Measurements from ENCODE around the gene SLIT3.

Gene SLIT3

DNA sequence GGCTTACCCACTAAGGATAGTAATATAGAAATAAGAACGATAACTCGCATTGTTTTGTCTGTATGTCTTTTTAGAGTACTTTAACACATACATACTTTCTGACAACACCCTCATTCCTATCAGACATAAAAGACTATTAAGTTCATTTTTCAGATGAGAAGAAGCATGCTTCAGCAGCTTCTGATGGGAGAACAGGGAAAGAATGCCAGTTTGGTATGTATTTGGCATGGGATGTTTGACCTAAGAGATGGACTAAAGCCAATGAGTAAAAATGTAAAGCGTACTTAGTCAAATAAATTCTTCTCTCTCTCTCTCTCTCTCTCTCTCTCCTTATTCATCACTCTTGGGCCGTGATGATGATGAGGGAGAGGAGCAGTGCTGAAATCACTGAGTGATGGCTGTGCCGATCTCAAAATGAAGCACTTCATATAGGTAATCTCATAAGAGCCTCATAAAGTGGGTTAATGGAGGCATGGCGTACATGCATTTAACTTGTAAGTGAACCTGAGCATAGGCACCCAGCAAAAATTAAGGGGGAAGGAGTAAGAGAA is 71.5 kb downstream of the SLIT3 start:
- Histone ChIP-seq H3K4me1 (ENCODE audit: control insufficient read depth, insufficient read depth, low read length) (no peaks in the 10 kb centered on the region), H3K9me3 (ENCODE audit: control insufficient read depth, insufficient read depth, low read length) (no peaks in the 10 kb centered on the region), H3K27me3 (ENCODE audit: control insufficient read depth, insufficient read depth, low read length) (peaks cover 43% of the 10 kb centered on the region), H3K4me3 (ENCODE audit: low read depth, low read length) (no peak overlapping the region), H3K9ac (ENCODE audit: low read depth, low read length) (no peak overlapping the region), H3K36me3 (ENCODE audit: control insufficient read depth, insufficient read depth, low read length) (no peaks in the 10 kb centered on the region)

DNA sequence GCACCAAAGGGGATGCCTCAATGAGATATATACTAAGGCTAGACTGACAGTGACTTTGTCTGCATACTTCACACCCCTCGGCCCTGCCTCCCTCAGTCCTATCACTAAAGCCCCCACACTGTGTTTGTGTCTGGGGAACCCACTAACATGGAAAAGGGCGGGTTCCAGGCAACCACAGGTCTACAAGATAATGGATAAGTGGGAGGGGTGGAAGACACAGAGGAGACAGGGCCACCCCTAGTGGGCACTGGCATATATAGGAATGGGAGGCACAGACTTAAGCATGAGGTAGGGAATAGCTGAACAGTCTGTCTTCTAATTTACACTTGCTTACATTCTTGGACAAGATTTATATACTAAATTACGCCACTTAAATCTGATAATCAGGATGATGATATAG is 74.0 kb downstream of the SLIT3 start:
- no peaks in the 10 kb centered on the region for H3K36me3 ChIP-seq (ENCODE audit: control insufficient read depth, insufficient read depth, low read length)
- no peaks in the 10 kb centered on the region for H3K4me1 ChIP-seq (ENCODE audit: control insufficient read depth, insufficient read depth, low read length)
- H3K9ac ChIP-seq (ENCODE audit: low read depth, low read length): no peak overlapping the region
- no peak overlapping the region for H3K4me3 ChIP-seq (ENCODE audit: low read depth, low read length)
- H3K9me3 ChIP-seq (ENCODE audit: control insufficient read depth, insufficient read depth, low read length): no peaks in the 10 kb centered on the region
- peaks cover 68% of the 10 kb centered on the region for H3K27me3 ChIP-seq (ENCODE audit: control insufficient read depth, insufficient read depth, low read length)

DNA sequence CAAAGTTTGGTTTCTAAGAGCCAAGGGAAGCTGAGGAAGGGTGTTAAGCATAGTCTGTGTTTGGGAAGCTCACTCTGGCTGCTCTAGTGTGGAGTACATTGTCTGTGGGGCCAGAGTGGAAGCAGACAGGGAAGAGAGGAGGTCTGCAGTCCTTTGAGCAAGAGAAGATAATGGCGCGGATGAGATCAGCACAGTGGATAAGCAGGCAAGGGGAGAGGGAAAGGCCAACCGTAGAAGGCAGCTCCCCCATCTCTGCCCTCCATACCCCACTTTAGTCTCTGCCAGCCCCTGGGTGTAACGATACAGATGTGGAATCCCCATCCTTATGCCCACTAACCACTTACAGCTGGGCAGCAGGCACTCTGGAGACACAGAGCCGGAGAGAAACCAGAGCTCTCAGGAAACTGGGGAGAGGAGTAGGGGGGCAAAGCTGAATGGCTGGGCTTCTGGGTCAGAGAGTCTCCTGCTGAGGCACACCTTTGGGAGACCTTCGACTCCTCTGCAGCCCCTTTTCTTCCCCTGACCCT is 75.0 kb downstream of the SLIT3 start:
- H3K9me3 ChIP-seq (ENCODE audit: control insufficient read depth, insufficient read depth, low read length): no peaks in the 10 kb centered on the region
- H3K9ac ChIP-seq (ENCODE audit: low read depth, low read length): no peak overlapping the region
- no peaks in the 10 kb centered on the region for H3K4me1 ChIP-seq (ENCODE audit: control insufficient read depth, insufficient read depth, low read length)
- H3K36me3 ChIP-seq (ENCODE audit: control insufficient read depth, insufficient read depth, low read length): no peaks in the 10 kb centered on the region
- H3K27me3 ChIP-seq (ENCODE audit: control insufficient read depth, insufficient read depth, low read length): peaks cover 78% of the 10 kb centered on the region
- no peak overlapping the region for H3K4me3 ChIP-seq (ENCODE audit: low read depth, low read length)

DNA sequence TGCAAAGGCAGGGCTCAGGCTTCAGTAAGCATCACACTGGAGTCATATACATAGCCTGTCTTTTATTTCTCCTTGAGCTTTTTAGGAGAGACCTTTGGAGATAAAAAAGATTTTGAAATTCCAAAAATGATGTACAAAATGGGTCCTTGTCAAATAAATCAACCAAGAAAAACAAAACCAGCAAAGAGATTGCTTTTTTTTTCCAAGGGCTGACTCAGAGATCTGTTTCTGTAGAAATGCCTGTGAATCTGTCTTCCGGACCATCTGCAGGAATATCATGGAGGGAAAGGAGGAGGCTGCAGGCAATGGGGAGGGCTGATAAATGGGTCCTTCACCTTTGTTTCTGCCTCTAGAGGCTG is 77.4 kb downstream of the SLIT3 start:
- Histone ChIP-seq H3K4me1 (ENCODE audit: control insufficient read depth, insufficient read depth, low read length) (no peaks in the 10 kb centered on the region), H3K9me3 (ENCODE audit: control insufficient read depth, insufficient read depth, low read length) (no peaks in the 10 kb centered on the region), H3K36me3 (ENCODE audit: control insufficient read depth, insufficient read depth, low read length) (no peaks in the 10 kb centered on the region), H3K4me3 (ENCODE audit: low read depth, low read length) (no peak overlapping the region), H3K27me3 (ENCODE audit: control insufficient read depth, insufficient read depth, low read length) (peaks cover 93% of the 10 kb centered on the region), H3K9ac (ENCODE audit: low read depth, low read length) (no peak overlapping the region)

DNA sequence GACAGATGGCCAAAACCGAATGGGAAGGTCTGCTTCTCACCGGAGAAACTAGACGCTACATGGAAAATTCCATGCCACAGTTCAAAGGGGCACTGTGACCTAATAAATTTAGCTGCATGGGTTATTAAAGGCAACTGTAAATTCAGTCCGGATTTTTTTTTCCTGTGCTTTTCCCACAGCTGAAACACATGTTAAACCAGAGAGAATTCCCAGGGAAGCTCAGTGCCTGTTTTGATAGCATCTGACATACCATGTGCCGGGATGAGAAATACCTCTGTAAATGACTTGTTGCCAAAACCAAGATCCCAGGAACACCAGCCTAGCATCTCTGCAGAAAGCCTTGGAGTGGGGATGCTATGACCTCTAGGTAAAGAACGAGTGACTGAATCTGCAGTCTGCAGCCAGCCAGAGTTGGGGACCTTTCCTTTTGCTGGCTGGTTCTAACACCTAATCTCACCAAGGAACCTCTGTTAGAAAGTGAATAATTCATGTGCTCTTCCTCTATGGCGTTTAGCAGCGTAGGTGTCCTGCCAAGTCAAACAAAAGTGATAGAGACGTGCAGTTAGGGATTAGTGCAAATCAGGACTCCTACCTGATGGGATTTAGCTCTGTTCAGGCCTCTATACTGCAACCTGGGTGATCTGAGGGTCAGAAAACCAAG is 77.9 kb downstream of the SLIT3 start:
- Histone ChIP-seq H3K27me3 (ENCODE audit: control insufficient read depth, insufficient read depth, low read length) (peaks cover 93% of the 10 kb centered on the region), H3K9ac (ENCODE audit: low read depth, low read length) (no peak overlapping the region), H3K36me3 (ENCODE audit: control insufficient read depth, insufficient read depth, low read length) (no peaks in the 10 kb centered on the region), H3K4me1 (ENCODE audit: control insufficient read depth, insufficient read depth, low read length) (no peaks in the 10 kb centered on the region), H3K9me3 (ENCODE audit: control insufficient read depth, insufficient read depth, low read length) (no peaks in the 10 kb centered on the region), H3K4me3 (ENCODE audit: low read depth, low read length) (no peak overlapping the region)

DNA sequence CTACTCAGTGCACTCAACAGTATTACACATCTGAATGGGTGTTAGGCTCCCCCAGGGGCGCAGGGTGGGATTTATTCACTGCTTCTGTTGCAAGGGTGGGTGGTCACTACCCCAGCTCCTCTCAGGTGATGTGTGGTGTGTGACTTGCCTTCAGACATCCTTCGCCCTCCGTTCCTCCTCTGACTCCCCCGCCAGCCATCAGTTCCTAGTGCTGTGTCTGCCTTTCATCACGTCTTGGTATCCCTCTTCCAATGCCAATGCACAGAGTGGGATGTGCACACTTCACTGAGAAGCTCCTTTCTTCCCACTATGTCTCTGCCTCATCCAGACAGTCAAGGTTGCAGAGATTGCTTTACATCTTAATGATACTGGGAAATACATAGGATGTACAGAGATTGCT is 79.4 kb downstream of the SLIT3 start:
- Histone ChIP-seq H3K27me3 (ENCODE audit: control insufficient read depth, insufficient read depth, low read length) (peaks cover 94% of the 10 kb centered on the region), H3K9me3 (ENCODE audit: control insufficient read depth, insufficient read depth, low read length) (no peaks in the 10 kb centered on the region), H3K4me3 (ENCODE audit: low read depth, low read length) (no peak overlapping the region), H3K9ac (ENCODE audit: low read depth, low read length) (no peak overlapping the region), H3K4me1 (ENCODE audit: control insufficient read depth, insufficient read depth, low read length) (no peaks in the 10 kb centered on the region), H3K36me3 (ENCODE audit: control insufficient read depth, insufficient read depth, low read length) (no peaks in the 10 kb centered on the region)

DNA sequence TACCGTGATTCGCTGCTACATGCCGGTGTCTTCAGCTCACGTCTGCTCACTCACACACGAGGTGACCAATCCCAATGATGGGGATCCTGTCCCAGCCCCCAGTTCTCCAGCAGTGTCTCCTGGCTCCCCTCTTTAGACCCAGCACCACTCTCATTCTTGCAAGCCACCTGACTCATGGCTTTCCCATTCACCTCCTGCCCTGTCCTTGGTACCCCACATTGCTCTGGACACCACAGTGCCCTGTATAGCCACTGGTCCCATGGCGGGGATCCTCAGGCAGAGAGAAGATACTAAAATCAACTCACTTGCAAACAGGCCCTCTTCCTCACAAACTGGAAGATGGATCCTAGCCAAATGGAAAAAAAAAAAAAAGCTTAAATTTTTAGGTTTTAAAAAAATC is 81.0 kb downstream of the SLIT3 start:
- Histone ChIP-seq H3K36me3 (ENCODE audit: control insufficient read depth, insufficient read depth, low read length) (no peaks in the 10 kb centered on the region), H3K4me3 (ENCODE audit: low read depth, low read length) (no peak overlapping the region), H3K27me3 (ENCODE audit: control insufficient read depth, insufficient read depth, low read length) (peaks cover 82% of the 10 kb centered on the region), H3K9ac (ENCODE audit: low read depth, low read length) (no peak overlapping the region), H3K4me1 (ENCODE audit: control insufficient read depth, insufficient read depth, low read length) (no peaks in the 10 kb centered on the region), H3K9me3 (ENCODE audit: control insufficient read depth, insufficient read depth, low read length) (no peaks in the 10 kb centered on the region)

DNA sequence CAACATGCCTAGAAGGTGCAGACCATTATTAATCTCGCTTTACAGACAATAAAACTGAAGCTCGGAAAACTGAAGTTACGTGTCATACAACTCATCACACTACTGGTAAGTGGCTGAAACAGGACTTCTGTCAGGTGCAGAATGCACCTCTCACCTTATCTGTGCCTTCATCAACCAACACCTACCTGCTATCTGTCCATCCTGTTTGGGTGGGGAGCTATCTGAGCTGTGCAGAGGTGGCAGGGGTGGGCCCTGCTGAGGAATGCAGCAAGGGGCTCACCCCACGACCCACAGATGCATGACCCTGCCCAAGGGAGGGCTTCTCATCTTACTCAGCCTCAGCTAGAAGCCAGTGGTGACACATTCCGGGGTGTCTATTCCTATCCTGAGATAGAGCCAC is 81.6 kb downstream of the SLIT3 start:
- H3K4me1 ChIP-seq (ENCODE audit: control insufficient read depth, insufficient read depth, low read length): no peaks in the 10 kb centered on the region
- H3K27me3 ChIP-seq (ENCODE audit: control insufficient read depth, insufficient read depth, low read length): peaks cover 79% of the 10 kb centered on the region
- H3K4me3 ChIP-seq (ENCODE audit: low read depth, low read length): no peak overlapping the region
- no peak overlapping the region for H3K9ac ChIP-seq (ENCODE audit: low read depth, low read length)
- H3K9me3 ChIP-seq (ENCODE audit: control insufficient read depth, insufficient read depth, low read length): no peaks in the 10 kb centered on the region
- no peaks in the 10 kb centered on the region for H3K36me3 ChIP-seq (ENCODE audit: control insufficient read depth, insufficient read depth, low read length)

DNA sequence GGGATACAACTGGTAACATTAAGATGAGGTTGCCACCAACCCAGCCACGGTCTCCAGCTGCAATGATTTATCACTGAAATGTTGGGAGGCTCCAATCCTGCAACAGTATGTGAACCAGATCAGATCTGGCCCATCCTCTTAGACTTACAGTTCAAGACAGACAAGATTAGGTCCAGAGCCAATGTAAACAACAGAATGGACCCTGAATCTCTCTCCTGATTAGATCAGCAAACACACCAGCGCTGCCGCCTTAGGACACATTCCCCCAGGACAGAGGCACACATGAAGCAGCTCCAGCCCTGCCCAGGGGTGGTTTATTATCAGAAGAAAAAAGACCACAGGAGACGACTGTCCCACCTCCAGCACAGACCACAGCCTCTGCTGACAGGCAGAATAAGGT is 82.1 kb downstream of the SLIT3 start:
- no peak overlapping the region for H3K9ac ChIP-seq (ENCODE audit: low read depth, low read length)
- H3K4me3 ChIP-seq (ENCODE audit: low read depth, low read length): no peak overlapping the region
- H3K27me3 ChIP-seq (ENCODE audit: control insufficient read depth, insufficient read depth, low read length): peaks cover 77% of the 10 kb centered on the region
- no peaks in the 10 kb centered on the region for H3K36me3 ChIP-seq (ENCODE audit: control insufficient read depth, insufficient read depth, low read length)
- no peaks in the 10 kb centered on the region for H3K9me3 ChIP-seq (ENCODE audit: control insufficient read depth, insufficient read depth, low read length)
- no peaks in the 10 kb centered on the region for H3K4me1 ChIP-seq (ENCODE audit: control insufficient read depth, insufficient read depth, low read length)

DNA sequence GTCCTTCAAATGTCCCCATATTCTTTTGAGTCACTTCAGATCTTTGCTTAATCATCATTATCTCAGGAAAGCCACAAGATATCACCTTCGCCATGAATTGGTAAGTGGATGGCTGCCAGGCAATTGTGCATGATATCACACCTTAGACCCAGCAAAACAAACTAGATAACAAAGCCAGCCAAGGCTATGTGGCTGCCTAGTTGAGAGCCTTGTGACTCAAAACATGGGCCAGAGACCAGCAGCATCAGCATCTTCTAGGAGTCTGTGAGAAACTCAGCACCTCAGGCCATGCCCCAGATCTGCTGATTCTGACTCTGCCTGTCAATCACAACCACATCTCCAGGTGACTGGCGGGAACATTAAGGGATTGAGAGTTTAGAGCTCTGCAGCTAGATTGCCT is 82.8 kb downstream of the SLIT3 start:
- Histone ChIP-seq H3K9me3 (ENCODE audit: control insufficient read depth, insufficient read depth, low read length) (no peaks in the 10 kb centered on the region), H3K27me3 (ENCODE audit: control insufficient read depth, insufficient read depth, low read length) (peaks cover 74% of the 10 kb centered on the region)

DNA sequence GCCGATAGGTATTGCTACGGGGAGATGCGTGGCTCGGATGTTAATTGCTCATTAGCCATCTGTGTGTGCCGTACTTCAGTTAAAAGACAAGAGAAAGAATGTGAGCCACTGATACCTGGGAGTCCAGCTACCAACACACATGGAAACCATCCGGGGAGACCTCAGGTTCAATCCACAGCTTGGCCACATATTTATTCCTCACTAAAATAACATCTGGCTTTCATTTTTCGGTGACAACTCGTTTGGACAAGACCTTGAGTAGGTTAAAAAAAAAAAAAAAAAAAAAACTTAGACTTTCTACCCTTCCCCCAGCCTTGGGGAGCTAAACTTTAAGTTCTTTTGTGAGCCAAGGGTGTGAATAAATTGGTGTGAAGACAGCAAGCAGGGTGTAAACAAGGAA is 84.1 kb downstream of the SLIT3 start:
- no peaks in the 10 kb centered on the region for H3K9me3 ChIP-seq (ENCODE audit: control insufficient read depth, insufficient read depth, low read length)
- no peak overlapping the region for H3K4me3 ChIP-seq (ENCODE audit: low read depth, low read length)
- no peaks in the 10 kb centered on the region for H3K36me3 ChIP-seq (ENCODE audit: control insufficient read depth, insufficient read depth, low read length)
- no peak overlapping the region for H3K9ac ChIP-seq (ENCODE audit: low read depth, low read length)
- H3K4me1 ChIP-seq (ENCODE audit: control insufficient read depth, insufficient read depth, low read length): no peaks in the 10 kb centered on the region
- peaks cover 61% of the 10 kb centered on the region for H3K27me3 ChIP-seq (ENCODE audit: control insufficient read depth, insufficient read depth, low read length)

More for the DNA sequence above, 82.8 kb downstream of the SLIT3 start:
- Histone ChIP-seq H3K36me3 (ENCODE audit: control insufficient read depth, insufficient read depth, low read length) (no peaks in the 10 kb centered on the region), H3K4me1 (ENCODE audit: control insufficient read depth, insufficient read depth, low read length) (no peaks in the 10 kb centered on the region), H3K9ac (ENCODE audit: low read depth, low read length) (no peak overlapping the region), H3K4me3 (ENCODE audit: low read depth, low read length) (no peak overlapping the region)

DNA sequence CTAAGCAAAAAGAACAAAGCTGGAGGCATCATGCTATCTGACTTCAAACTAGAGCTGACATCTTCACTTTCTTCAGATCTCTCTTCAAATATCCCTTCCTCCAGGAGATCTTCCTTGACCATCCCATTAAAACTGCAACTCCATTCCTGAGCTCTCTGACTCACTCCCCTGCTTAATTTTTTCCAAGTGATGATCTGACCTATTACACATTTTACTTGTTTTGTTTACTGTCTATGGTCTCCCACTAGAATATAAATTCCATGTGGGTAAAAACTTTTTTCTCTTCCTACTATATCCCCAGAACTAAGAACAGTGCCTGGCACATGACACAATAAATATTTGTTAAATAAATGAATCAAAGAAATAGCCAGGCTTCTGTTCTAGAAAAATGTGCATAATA is 87.5 kb downstream of the SLIT3 start:
- H3K36me3 ChIP-seq (ENCODE audit: control insufficient read depth, insufficient read depth, low read length): no peaks in the 10 kb centered on the region
- no peaks in the 10 kb centered on the region for H3K9me3 ChIP-seq (ENCODE audit: control insufficient read depth, insufficient read depth, low read length)
- no peak overlapping the region for H3K4me3 ChIP-seq (ENCODE audit: low read depth, low read length)
- H3K9ac ChIP-seq (ENCODE audit: low read depth, low read length): no peak overlapping the region
- H3K27me3 ChIP-seq (ENCODE audit: control insufficient read depth, insufficient read depth, low read length): peaks cover 27% of the 10 kb centered on the region
- no peaks in the 10 kb centered on the region for H3K4me1 ChIP-seq (ENCODE audit: control insufficient read depth, insufficient read depth, low read length)
